MM.1S (cell line): ENCODE data around the gene DEFB123.

ENCODE experiments used
- DNase-seq: peaks from one replicate; pipeline ENCODE4 v3.0.0-alpha.2; 2015
- H2AFZ ChIP-seq: fragments of 300-600 bp; sonication (generic); 2 replicates; pipeline ENCODE4 v1.6.0; 2016; ENCODE audit warnings: antibody characterized with exemption, low read length
- H3F3A ChIP-seq: fragments of 300-600 bp; sonication (generic); 2 replicates; pipeline ENCODE4 v1.6.1; 2016; ENCODE audit warnings: mild to moderate bottlenecking, antibody characterized with exemption, low read length, moderate library complexity, mixed read lengths; ENCODE audit not compliant: insufficient read depth
- H3K27ac ChIP-seq: fragments of 300-600 bp; sonication (generic); 2 replicates; pipeline ENCODE4 v1.5.1; 2016; ENCODE audit warnings: mild to moderate bottlenecking, low read length
- H3K27me3 ChIP-seq: fragments of 300-600 bp; sonication (generic); replicated peaks from 2 replicates; pipeline ENCODE4 v1.6.0; 2016; ENCODE audit warnings: low read length; ENCODE audit not compliant: insufficient read depth
- H3K36me3 ChIP-seq: fragments of 300-600 bp; sonication (generic); replicated peaks from 2 replicates; pipeline ENCODE4 v1.6.1; 2016; ENCODE audit warnings: mild to moderate bottlenecking, low read length, mixed read lengths; ENCODE audit not compliant: insufficient read depth
- H3K4me1 ChIP-seq: fragments of 300-600 bp; sonication (generic); 2 replicates; pipeline ENCODE4 v1.6.1; 2016; ENCODE audit warnings: low read length, mixed read lengths
- H3K4me2 ChIP-seq: fragments of 300-600 bp; sonication (generic); 2 replicates; pipeline ENCODE4 v1.6.0; 2016; ENCODE audit warnings: low read depth, low read length
- H3K4me3 ChIP-seq: fragments of 300-600 bp; sonication (generic); 2 replicates; pipeline ENCODE4 v1.5.1; 2016; ENCODE audit warnings: low read length, mixed read lengths
- H3K79me2 ChIP-seq: fragments of 300-600 bp; sonication (generic); 2 replicates; pipeline ENCODE4 v1.6.1; 2016; ENCODE audit warnings: mixed run types, low read length, mixed read lengths
- H3K9ac ChIP-seq: fragments of 300-600 bp; sonication (generic); 2 replicates; pipeline ENCODE4 v1.6.1; 2016; ENCODE audit warnings: low read length, mixed read lengths
- H3K9me2 ChIP-seq: fragments of 300-600 bp; sonication (generic); replicated peaks from 2 replicates; pipeline ENCODE4 v1.6.1; 2016; ENCODE audit warnings: mild to moderate bottlenecking, low read length, mixed read lengths; ENCODE audit not compliant: insufficient read depth
- H3K9me3 ChIP-seq: fragments of 300-600 bp; sonication (generic); replicated peaks from 2 replicates; pipeline ENCODE4 v1.6.1; 2016; ENCODE audit warnings: mild to moderate bottlenecking, low read length, mixed read lengths; ENCODE audit not compliant: insufficient read depth
- H4K20me1 ChIP-seq: fragments of 300-600 bp; sonication (generic); 2 replicates; pipeline ENCODE4 v1.6.1; 2016; ENCODE audit warnings: mild to moderate bottlenecking, low read length, moderate library complexity, mixed read lengths; ENCODE audit not compliant: insufficient read depth
- EZH2 ChIP-seq: fragments of 300-600 bp; sonication (generic); optimal IDR thresholded peaks from 2 replicates; pipeline ENCODE3; 2017; ENCODE audit warnings: low read depth, mild to moderate bottlenecking, antibody characterized with exemption, low read length, mixed read lengths
- EZH2phosphoT487 ChIP-seq: fragments of 300-600 bp; sonication (generic); IDR thresholded peaks from 2 replicates; pipeline ENCODE4 v1.6.1; 2018; ENCODE audit warnings: antibody characterized with exemption, low read length
- TF ChIP-seq, protein P1 (sequence below): fragments of 300-600 bp; sonication (generic); IDR thresholded peaks from 2 replicates; pipeline ENCODE4 v1.5.1; 2016; ENCODE audit warnings: antibody characterized with exemption, low read length, mixed read lengths

DEFB123 gene

DNA sequence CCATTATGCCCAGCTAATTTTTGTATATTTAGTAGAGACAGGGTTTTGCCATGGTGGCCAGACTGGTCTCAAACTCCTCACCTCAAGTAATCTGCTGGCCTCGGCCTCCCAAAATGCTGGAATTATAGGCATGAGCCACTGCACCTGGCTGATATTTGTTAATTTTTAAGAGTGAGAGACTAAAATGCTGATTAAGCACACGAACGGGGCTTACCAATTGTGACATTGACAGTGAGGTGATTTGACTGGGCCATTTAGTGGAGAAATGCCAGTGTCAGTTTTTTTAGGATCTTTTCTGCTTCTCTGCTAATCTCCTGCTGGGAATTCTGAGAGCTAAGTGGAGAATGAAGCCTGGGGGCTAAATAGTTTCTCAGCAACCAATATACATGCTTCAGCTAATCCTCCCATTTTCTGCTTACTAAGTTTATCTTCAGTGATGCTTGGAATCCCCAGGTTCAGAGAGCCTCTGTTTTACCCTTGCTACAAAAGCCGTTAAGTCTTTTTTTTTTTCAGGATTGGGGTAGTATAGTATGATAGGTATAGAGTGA lies 9.8 kb upstream of the DEFB123 start:
- Histone ChIP-seq H3K36me3 (no peaks in the 10 kb centered on the region), H3K4me2 (no peak overlapping the region), H2AFZ (no peak overlapping the region), H3K27me3 (no peaks in the 10 kb centered on the region), H3K4me1 (no peaks in the 10 kb centered on the region), H4K20me1 (no peaks in the 10 kb centered on the region), H3K4me3 (no peak overlapping the region), H3K9me3 (no peaks in the 10 kb centered on the region), H3K9ac (no peak overlapping the region), H3K27ac (no peak overlapping the region), H3K79me2 (no peaks in the 10 kb centered on the region), H3K9me2 (no peaks in the 10 kb centered on the region), H3F3A (no peaks in the 10 kb centered on the region)
- no peak for DNase-seq
- TF ChIP-seq, protein P1, sequence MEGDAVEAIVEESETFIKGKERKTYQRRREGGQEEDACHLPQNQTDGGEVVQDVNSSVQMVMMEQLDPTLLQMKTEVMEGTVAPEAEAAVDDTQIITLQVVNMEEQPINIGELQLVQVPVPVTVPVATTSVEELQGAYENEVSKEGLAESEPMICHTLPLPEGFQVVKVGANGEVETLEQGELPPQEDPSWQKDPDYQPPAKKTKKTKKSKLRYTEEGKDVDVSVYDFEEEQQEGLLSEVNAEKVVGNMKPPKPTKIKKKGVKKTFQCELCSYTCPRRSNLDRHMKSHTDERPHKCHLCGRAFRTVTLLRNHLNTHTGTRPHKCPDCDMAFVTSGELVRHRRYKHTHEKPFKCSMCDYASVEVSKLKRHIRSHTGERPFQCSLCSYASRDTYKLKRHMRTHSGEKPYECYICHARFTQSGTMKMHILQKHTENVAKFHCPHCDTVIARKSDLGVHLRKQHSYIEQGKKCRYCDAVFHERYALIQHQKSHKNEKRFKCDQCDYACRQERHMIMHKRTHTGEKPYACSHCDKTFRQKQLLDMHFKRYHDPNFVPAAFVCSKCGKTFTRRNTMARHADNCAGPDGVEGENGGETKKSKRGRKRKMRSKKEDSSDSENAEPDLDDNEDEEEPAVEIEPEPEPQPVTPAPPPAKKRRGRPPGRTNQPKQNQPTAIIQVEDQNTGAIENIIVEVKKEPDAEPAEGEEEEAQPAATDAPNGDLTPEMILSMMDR = no peak
- no peak for TF ChIP-seq EZH2phosphoT487
- TF ChIP-seq EZH2 = no peak

DNA sequence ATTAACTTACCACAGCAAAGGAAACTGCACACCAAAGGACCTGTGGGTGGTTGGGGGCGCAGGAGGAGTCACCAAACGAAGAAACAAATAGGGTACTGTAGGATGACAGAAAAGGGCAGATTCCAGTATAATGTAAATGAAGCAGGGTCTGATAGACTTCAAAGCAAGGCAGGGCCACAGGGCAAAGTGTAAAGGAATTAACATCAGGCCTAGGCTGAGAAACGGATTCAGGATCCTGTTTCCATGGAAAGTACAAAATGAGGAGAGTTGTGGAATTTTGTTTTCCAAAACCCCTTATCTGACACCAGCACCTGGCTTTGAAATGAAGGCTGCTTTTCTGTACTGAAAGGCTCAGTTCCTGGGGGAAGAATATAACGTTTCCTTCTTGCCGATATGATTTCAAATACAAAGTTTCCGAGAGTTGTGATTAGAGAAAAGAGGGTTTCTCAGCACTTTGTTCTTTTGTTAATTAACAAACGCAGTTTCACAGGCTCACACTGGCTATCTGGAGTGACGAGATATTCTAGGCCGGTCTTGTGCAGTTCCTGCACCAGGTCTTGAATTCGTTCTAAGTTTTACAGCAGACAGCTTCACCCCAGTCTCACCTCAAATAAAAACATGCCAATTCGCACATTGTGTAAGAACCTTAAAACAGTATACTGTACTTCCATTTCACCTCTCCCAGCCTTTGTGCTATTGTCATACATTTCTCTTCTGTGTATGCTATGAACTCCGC lies 5.8 kb downstream of the DEFB123 start:
- TF ChIP-seq EZH2phosphoT487 = no peak
- TF ChIP-seq, protein P1 = no peak
- no peak for TF ChIP-seq EZH2
- H3K9me3 ChIP-seq = no peaks in the 10 kb centered on the region
- H3K4me2 ChIP-seq = no peak overlapping the region
- no peak overlapping the region for H2AFZ ChIP-seq
- no peaks in the 10 kb centered on the region for H3K79me2 ChIP-seq
- H3K27ac ChIP-seq = no peak overlapping the region
- no peaks in the 10 kb centered on the region for H3F3A ChIP-seq
- H3K4me1 ChIP-seq = no peaks in the 10 kb centered on the region
- no peaks in the 10 kb centered on the region for H3K36me3 ChIP-seq
- no peaks in the 10 kb centered on the region for H3K27me3 ChIP-seq
- H3K9me2 ChIP-seq = no peaks in the 10 kb centered on the region
- H3K4me3 ChIP-seq = no peak overlapping the region
- H3K9ac ChIP-seq = no peak overlapping the region
- DNase-seq = no peak
- H4K20me1 ChIP-seq = no peaks in the 10 kb centered on the region

DNA sequence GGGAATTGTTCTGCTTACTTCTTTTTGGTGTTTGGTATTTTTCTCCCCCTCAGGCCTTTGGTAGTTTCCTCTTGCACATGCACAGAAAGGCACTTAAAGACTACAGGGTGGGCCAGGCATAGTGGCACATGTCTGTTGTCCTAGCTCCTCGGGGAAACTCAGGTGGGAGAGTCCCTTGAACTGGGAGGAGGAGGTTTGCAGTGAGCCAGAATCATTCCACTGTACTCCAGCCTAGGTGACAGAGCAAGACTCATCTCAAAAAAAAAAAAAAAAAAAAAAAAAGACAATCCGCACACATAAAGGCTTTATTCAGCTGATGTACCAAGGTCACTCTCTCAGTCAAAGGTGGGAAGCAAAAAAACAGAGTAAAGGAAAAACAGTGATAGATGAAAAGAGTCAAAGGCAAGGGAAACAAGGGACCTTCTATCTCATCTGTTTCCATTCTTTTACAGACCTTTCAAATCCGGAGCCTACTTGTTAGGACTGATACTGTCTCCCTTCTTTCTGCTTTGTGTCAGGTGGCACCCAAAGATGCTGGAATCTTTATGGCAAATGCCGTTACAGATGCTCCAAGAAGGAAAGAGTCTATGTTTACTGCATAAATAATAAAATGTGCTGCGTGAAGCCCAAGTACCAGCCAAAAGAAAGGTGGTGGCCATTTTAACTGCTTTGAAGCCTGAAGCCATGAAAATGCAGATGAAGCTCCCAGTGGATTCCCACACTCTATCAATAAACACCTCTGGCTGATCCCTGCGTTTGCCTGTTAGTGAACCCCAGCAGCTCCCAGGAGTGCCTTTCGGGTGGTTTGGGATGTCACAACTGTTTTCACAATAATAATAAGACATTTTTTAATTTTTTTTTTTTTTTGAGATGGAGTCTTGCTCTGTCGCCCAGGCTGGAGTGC lies 9.3 kb downstream of the DEFB123 start:
- H3K4me2 ChIP-seq = no peak overlapping the region
- H3K4me3 ChIP-seq = no peak overlapping the region
- no peaks in the 10 kb centered on the region for H3K4me1 ChIP-seq
- H3K36me3 ChIP-seq = no peaks in the 10 kb centered on the region
- no peaks in the 10 kb centered on the region for H4K20me1 ChIP-seq
- H2AFZ ChIP-seq = no peak overlapping the region
- H3K9me2 ChIP-seq = no peaks in the 10 kb centered on the region
- H3K9ac ChIP-seq = no peak overlapping the region
- no peak for DNase-seq
- no peaks in the 10 kb centered on the region for H3K9me3 ChIP-seq
- no peaks in the 10 kb centered on the region for H3K27me3 ChIP-seq
- no peak for TF ChIP-seq EZH2phosphoT487
- TF ChIP-seq EZH2 = no peak
- TF ChIP-seq, protein P1 = no peak
- H3K79me2 ChIP-seq = no peaks in the 10 kb centered on the region
- H3K27ac ChIP-seq = no peak overlapping the region
- H3F3A ChIP-seq = no peaks in the 10 kb centered on the region
